NB4 (cell line): ENCODE data around the gene EXOC6B.

Experiments used
- DNase-seq: peaks from one replicate; pipeline ENCODE4 v3.0.0; 2010; ENCODE audit warnings: low read depth
- H3K4me3 ChIP-seq: one replicate; pipeline ENCODE4 v1.5.1; 2011; ENCODE audit warnings: mild to moderate bottlenecking, low read depth, low read length, moderate library complexity
- CTCF ChIP-seq: IDR thresholded peaks from one replicate; pipeline ENCODE4 v1.5.1; 2012; ENCODE audit warnings: low read depth, low read length
- MAX ChIP-seq: IDR thresholded peaks from 2 replicates; pipeline ENCODE4 v1.6.1; 2011; ENCODE audit warnings: low read depth, low read length
- MYC ChIP-seq: IDR thresholded peaks from 2 replicates; pipeline ENCODE4 v1.6.1; 2011; ENCODE audit warnings: low read depth, low read length
- POLR2A ChIP-seq: IDR thresholded peaks from 2 replicates; pipeline ENCODE4 v1.6.1; 2011; ENCODE audit warnings: mild to moderate bottlenecking; ENCODE audit not compliant: insufficient read length; ENCODE audit errors: extremely low read depth

The EXOC6B gene

GRCh38 chr2:72128843-72129227, 697.0 kb downstream of the EXOC6B start:
- H3K4me3 ChIP-seq = no peak overlapping the region
- TF ChIP-seq CTCF = no peak
- no peak for TF ChIP-seq POLR2A
- TF ChIP-seq MYC = no peak
- no peak for DNase-seq

- DNase-seq = no peak
- TF ChIP-seq POLR2A (no peak), CTCF (no peak), MAX (no peak), MYC (no peak)
- no peak overlapping the region for H3K4me3 ChIP-seq
Observed at GRCh38 chr2:72128059-72128842, 697.6 kb downstream of the EXOC6B start.

GRCh38 chr2:72127401-72128058, 698.3 kb downstream of the EXOC6B start:
- no peak for DNase-seq
- TF ChIP-seq POLR2A (no peak), MYC (no peak), CTCF (no peak), MAX (no peak)
- H3K4me3 ChIP-seq = no peak overlapping the region

GRCh38 chr2:72126186-72127100, 699.4 kb downstream of the EXOC6B start:
- no peak overlapping the region for H3K4me3 ChIP-seq
- DNase-seq = no peak
- no peak for TF ChIP-seq POLR2A
- TF ChIP-seq CTCF = no peak
- TF ChIP-seq MYC = no peak
- no peak for TF ChIP-seq MAX
